Right lobe of liver (tissue), 4 donors: ENCODE data around the gene FGF14.

ENCODE experiments used
- CTCF ChIP-seq, 4 donors: fragments of 200-600 bp in 3 of 4; fragments of 450-650 bp in 1 of 4; IDR thresholded peaks; one replicate each; pipeline versions ENCODE4 v1.5.1 to v1.8.0; 2016 to 2022; ENCODE audit warnings: antibody characterized with exemption in 4 of 4, mild to moderate bottlenecking in 2 of 4
- POLR2A ChIP-seq: fragments of 450-650 bp; IDR thresholded peaks from one replicate; pipeline ENCODE4 v1.6.1; 2017; ENCODE audit warnings: antibody characterized with exemption, mild to moderate bottlenecking
- donor health status: DM: no; HTN: no; CAD: no.
- donor health status: DM: no; HTN: no; CAD: no.
- donor health status: DM: no; HTN: yes; CAD: no.

GRCh38 chr13:102071711-102072110 is 330.1 kb downstream of the FGF14 start:
- TF ChIP-seq CTCF (IDR thresholded peaks at IDR 0.05) (no peak), POLR2A (no peak)
